ENCODE measurements around the gene NXN.

Gene NXN

GRCh38 chr17:900336-900934 is 79.1 kb downstream of the NXN start:
- TF ChIP-seq, protein P1, sequence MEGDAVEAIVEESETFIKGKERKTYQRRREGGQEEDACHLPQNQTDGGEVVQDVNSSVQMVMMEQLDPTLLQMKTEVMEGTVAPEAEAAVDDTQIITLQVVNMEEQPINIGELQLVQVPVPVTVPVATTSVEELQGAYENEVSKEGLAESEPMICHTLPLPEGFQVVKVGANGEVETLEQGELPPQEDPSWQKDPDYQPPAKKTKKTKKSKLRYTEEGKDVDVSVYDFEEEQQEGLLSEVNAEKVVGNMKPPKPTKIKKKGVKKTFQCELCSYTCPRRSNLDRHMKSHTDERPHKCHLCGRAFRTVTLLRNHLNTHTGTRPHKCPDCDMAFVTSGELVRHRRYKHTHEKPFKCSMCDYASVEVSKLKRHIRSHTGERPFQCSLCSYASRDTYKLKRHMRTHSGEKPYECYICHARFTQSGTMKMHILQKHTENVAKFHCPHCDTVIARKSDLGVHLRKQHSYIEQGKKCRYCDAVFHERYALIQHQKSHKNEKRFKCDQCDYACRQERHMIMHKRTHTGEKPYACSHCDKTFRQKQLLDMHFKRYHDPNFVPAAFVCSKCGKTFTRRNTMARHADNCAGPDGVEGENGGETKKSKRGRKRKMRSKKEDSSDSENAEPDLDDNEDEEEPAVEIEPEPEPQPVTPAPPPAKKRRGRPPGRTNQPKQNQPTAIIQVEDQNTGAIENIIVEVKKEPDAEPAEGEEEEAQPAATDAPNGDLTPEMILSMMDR (IDR thresholded peaks at IDR 0.05; ENCODE audit: insufficient read depth, low read length, poor library complexity, severe bottlenecking): no peak
- Histone ChIP-seq H3K36me3 (ENCODE audit: control insufficient read depth, insufficient read depth, low read length) (no peaks in the 10 kb centered on the region), H3K27me3 (replicated peaks; ENCODE audit: control insufficient read depth, insufficient read depth, low read length) (0 out of 2 replicates have a peak, but pooled peaks cover 1% of the 10 kb centered on the region), H3K4me3 (replicated peaks; ENCODE audit: low read depth, low read length) (no peak overlapping the region)
- no peak for DNase-seq (ENCODE audit: extremely low read depth, insufficient read length)

GRCh38 chr17:897970-898619 is 81.5 kb downstream of the NXN start:
- Histone ChIP-seq H3K4me3 (replicated peaks; ENCODE audit: low read depth, low read length) (no peak overlapping the region), H3K36me3 (ENCODE audit: control insufficient read depth, insufficient read depth, low read length) (no peaks in the 10 kb centered on the region), H3K27me3 (replicated peaks; ENCODE audit: control insufficient read depth, insufficient read depth, low read length) (0 out of 2 replicates have a peak, but pooled peaks cover 1% of the 10 kb centered on the region)
- no peak for DNase-seq (ENCODE audit: extremely low read depth, insufficient read length)
- TF ChIP-seq, protein P1 (IDR thresholded peaks at IDR 0.05; ENCODE audit: insufficient read depth, low read length, poor library complexity, severe bottlenecking): no peak

GRCh38 chr17:896953-897661 is 82.5 kb downstream of the NXN start:
- DNase-seq (ENCODE audit: extremely low read depth, insufficient read length): no peak
- TF ChIP-seq, protein P1 (IDR thresholded peaks at IDR 0.05; ENCODE audit: insufficient read depth, low read length, poor library complexity, severe bottlenecking): no peak
- Histone ChIP-seq H3K4me3 (replicated peaks; ENCODE audit: low read depth, low read length) (no peak overlapping the region), H3K27me3 (replicated peaks; ENCODE audit: control insufficient read depth, insufficient read depth, low read length) (0 out of 2 replicates have a peak, but pooled peaks cover 1% of the 10 kb centered on the region), H3K36me3 (ENCODE audit: control insufficient read depth, insufficient read depth, low read length) (no peaks in the 10 kb centered on the region)

DNA sequence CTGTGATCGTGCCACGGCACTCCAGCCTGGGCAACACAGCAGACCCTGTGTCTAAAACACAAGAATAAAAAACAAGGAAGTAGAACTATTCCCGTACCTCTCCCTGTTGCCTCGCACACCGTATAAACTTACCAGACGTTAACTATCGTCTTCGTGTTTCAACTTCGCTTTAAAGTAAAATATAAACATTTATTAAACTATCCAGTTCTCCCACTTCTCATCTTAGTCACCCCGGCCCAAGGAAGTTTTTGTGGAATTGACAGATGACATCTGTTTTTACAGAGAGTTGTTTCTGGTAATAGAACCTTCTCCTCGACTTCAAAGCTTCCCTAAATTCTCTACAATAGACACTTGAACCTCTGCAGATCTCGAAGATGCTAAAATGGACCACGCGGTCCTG is 83.1 kb downstream of the NXN start:
- DNase-seq (ENCODE audit: extremely low read depth, insufficient read length): no peak
- Histone ChIP-seq H3K4me3 (replicated peaks; ENCODE audit: low read depth, low read length) (no peak overlapping the region), H3K36me3 (ENCODE audit: control insufficient read depth, insufficient read depth, low read length) (no peaks in the 10 kb centered on the region), H3K27me3 (replicated peaks; ENCODE audit: control insufficient read depth, insufficient read depth, low read length) (0 out of 2 replicates have a peak, but pooled peaks cover 1% of the 10 kb centered on the region)
- TF ChIP-seq, protein P1 (IDR thresholded peaks at IDR 0.05; ENCODE audit: insufficient read depth, low read length, poor library complexity, severe bottlenecking): no peak

- H3K4me3 ChIP-seq (replicated peaks; ENCODE audit: low read depth, low read length): no peak overlapping the region
- TF ChIP-seq, protein P1 (IDR thresholded peaks at IDR 0.05; ENCODE audit: insufficient read depth, low read length, poor library complexity, severe bottlenecking): no peak
Observed at GRCh38 chr17:892958-893357, 86.6 kb downstream of the NXN start.

More at GRCh38 chr17:892958-893357, 86.6 kb downstream of the NXN start:
- H3K36me3 ChIP-seq (ENCODE audit: control insufficient read depth, insufficient read depth, low read length): no peaks in the 10 kb centered on the region
- DNase-seq (ENCODE audit: extremely low read depth, insufficient read length): no peak
- H3K27me3 ChIP-seq (replicated peaks; ENCODE audit: control insufficient read depth, insufficient read depth, low read length): no peaks in the 10 kb centered on the region
